Eye (tissue), 1 donor: ENCODE measurements around the gene DNASE1L3.
A peak's percentile ranks its signal among the peaks of the same experiment; 100 is the strongest.

Source experiments
- DNase-seq: peaks from one replicate; pipeline ENCODE4 v3.0.0-alpha.2; 2015

DNASE1L3 gene

GRCh38 chr3:58177747-58178527 lies 32.8 kb downstream of the DNASE1L3 start:
- DNase-seq, result peak; percentile 93

DNA sequence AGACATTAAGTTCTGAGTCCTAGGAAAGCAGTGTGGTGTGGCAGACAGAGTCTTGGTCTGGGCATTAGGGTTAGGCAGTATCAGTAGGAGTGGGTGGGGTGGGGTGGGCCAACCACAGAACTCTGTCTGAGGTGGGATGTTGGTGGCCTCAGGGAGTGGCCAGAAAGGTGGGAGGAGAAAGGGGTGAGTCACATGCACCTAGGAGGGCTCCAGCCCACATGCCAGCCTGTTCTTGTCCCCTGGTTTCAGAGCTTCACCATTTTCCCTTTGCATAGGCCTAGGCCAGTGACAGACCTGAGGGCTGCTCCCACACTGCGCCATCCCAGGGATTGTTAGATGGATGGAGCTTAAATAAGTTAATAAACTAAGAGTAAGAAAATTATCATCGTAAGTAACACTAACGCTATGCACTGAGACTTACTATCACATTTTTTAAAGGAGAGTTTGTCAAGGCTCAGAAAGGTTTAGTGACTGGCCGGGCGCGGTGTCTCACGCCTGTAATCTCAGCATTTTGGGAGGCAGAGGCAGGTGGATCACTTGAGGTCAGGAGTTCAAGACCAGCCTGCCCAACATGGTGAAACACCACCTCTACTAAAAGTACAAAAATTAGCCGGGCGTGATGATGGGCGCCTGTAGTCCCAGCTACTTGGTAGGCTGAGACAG lies 33.8 kb downstream of the DNASE1L3 start:
- DNase-seq, result no peak

DNA sequence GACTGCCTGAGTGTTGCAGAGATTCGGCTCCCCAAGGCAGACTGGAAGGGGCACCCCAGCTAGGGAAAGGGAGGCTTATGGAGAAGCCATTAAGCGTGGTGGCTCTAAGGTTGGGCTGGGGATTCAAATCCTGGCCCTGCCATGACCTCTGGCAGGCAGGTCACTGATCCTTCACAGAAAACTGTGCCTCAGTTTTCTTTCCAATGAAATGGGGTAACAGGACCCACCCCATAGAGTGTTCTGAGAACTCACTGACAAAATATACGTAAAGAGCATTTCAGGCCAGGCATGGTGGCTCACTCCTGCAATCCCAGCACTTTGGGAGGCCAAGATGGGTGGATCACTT lies 34.6 kb downstream of the DNASE1L3 start:
- no peak for DNase-seq

GRCh38 chr3:58175437-58176184 lies 35.2 kb downstream of the DNASE1L3 start:
- DNase-seq, result no peak

GRCh38 chr3:58175187-58175436 lies 35.7 kb downstream of the DNASE1L3 start:
- DNase-seq, result no peak

DNA sequence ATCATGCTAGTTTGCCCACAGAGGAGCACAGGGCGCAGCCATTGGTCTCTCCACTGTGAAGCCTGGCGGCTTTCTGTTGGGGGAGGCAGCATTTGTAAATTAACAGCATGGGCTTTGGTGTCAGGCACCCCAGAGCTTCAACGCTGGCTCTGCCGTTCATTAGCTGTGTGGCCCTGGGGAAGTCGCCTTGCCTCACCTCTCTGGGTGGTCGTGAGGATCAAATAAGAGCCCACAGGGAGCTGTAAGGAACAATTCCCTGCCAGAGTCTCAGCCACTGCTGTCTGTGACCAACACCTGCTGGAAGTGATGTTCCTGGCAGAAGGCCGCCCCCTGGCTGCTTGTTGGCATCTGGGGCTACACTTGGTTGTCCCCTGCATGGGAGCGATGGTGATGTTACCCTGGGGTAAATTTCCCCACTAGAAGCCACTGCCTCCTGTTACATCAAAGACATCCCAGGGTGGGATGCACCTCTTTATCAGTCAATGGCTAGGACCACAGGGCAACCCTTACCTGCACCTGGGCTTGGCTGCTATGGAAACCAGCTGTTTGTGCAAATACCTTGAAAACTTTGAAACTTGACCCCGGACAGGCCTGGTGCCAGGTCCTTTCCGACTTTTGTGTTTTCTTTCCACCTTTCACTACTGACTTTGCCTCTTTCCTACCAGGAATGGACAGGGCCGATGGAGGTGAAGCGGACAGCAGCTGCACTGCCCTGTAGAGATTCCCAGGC lies 36.9 kb downstream of the DNASE1L3 start:
- no peak for DNase-seq

- no peak for DNase-seq
These were observed 37.6 kb downstream of the DNASE1L3 start for GRCh38 chr3:58173029-58173668.

DNA sequence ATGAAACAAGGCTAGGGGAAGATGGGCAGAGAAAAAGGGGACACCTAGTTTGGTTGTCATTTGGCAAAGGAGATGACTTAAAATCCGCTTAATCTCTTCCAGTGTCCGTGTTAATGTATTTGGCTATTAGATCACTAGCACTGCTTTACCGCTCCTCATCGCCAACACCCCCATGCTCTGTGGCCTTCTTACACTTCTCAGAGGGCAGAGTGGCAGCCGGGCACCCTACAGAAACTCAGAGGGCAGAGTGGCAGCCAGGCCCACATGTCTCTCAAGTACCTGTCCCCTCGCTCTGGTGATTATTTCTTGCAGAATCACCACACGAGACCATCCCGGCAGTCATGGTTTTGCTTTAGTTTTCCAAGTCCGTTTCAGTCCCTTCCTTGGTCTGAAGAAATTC lies 39.6 kb downstream of the DNASE1L3 start:
- DNase-seq, result no peak

DNA sequence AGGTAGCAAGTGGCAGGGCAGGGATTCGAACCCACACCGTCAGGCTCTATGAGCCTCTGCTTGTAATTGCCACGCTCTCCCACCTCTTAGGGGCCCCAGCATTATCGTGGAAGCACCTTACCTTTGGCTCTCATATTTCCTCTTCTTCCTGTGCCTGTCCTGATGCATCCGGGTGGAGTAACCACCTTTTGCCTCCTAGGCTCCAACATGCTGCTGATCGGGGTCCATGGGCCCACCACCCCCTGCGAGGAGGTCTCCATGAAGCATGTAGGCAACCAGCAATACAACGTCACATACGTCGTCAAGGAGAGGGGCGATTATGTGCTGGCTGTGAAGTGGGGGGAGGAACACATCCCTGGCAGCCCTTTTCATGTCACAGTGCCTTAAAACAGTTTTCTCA lies 40.4 kb downstream of the DNASE1L3 start:
- DNase-seq, result no peak

- no peak for DNase-seq
These were observed 41.4 kb downstream of the DNASE1L3 start for GRCh38 chr3:58169371-58169770.

GRCh38 chr3:58168498-58168897 lies 42.3 kb downstream of the DNASE1L3 start:
- DNase-seq, result no peak

- peak; percentile 82 for DNase-seq
These were observed 43.1 kb downstream of the DNASE1L3 start for GRCh38 chr3:58167431-58168351.

DNA sequence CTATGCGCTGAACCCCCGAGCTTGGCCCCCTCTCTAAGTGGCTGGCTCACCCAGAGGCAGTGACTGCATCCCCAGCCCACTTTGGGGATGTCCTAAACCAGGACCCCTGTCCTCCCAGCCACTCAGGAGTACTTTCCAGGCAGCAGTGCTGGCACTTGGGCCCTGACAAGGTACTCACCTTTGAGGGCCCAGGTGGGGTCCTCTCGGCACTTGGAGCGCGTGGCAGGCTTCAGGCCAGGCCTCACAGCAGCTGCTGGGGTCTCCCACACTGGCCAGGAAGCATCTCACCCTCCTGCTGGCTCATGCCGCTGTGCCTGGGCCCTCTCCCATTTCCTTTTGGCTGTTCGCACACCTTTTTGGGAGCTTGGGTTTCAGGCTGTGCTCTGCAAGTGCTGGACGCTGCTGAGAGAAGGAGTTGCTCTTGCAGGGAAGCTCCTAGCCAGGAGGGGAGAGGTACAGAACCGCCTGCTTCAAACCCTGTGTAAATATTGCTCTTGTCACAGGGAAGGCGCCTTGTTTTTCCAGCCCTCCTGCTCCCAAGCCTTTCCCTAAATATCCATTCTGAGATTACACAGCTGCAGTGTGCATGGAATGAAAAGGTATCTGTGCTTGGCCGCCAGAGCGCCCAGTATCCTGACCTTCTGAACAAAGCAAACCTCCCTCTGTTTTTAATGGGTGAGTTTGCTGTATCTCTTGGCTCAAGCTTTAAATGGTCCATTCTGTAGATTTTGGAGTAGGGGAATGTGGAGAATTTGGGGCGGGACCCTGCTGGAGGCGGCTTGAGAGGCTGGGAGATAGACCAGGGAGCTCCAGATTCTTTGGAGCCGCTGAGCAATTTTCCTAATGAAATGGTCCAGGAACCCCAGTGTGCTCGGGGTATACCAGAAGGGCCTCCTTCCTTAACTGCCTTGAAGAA lies 45.6 kb downstream of the DNASE1L3 start:
- peak; percentile 63 for DNase-seq

DNA sequence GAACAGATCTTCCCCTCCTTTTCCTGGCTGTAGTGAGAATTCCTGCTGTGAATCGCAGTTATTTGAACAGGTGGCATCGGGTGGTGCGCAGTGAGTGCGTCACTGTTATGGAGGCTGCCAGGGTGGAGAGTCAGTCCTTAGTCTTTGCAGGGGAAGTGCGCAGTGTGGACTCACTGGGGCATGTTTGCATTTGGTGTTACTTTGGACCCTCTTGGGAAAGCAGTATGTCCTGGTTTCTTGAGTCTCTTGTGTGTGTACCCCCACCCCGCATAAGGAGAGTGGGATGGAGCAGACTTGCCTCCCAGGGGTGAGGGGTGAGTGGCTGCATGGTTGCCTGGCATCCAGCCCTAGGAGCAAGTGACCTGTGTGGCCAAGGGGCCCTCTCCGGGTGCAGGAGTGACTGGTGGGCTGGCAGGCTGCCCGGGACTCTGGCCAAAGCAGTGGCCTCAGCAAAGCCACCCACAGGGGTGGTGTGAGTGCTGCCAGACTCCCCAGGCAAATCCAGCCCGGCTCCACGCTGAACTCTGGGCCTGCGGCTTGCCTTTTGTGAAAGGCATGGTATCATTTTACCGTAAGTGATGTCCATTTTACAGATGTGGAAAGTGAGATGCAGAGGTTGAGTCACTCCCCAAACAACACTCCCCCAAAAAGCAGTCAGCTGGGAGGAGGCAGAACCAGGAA lies 46.4 kb downstream of the DNASE1L3 start:
- DNase-seq, result no peak

DNA sequence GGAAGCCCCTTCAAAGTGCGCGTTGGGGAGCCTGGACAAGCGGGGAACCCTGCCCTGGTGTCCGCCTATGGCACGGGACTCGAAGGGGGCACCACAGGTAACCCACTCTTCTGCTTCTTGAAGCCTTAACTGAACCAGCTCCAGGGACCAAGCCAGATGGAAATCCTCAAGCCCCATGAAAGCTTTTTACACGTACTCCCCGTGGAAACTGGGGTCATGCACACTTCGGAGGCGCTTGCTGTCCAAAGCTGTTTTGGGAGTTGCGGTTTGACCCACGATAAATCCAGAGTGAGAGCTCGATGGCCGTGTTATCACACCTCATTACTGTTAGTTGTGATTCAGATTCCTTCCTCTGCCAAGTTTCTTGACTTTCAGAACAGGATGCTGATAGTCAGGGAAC lies 47.5 kb downstream of the DNASE1L3 start:
- no peak for DNase-seq

DNA sequence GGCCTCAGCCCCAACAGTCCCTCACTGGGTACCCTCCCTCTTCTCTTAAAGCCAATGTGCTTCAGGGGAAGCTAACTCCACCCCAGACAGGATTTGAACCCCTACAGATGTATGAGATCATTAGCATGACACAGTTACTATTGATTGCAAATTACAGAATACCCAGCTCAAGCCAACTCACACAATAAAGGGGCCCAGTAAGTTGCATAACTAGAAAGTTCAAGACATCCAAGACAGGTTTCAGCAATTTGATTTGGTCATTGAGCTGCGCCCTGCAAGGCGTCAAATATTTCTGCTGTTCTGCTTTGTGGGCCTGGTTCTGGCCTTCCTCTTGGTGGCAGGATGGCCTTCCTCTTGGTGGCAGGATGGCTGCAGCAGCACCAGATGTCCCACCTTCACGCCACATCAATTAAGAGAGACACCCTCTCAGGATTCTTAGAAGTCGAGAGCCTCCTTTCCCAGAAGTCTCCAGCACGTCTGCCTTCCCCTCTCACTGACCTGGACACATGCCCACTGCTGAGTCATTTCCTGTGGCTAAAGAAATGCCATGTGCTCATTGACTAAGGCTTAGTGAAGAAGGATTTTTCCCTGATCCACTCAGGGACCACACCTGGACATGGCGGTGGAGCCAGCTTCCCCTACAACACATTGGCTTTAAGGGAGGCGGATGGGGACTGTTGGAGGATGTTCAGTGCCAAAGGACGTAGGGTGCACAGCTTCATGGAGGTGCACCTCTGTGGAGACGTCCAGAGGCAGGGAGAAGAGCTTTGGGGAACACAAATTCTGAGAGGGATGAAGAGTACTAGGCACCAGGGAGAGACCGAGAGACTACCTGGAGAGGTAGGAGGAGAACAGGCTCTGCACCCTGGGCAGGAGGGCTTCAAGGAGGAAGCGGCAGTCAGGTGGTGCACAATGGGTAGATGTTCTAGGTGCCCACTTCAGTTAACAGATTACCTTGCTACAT lies 49.1 kb downstream of the DNASE1L3 start:
- DNase-seq, result no peak

DNA sequence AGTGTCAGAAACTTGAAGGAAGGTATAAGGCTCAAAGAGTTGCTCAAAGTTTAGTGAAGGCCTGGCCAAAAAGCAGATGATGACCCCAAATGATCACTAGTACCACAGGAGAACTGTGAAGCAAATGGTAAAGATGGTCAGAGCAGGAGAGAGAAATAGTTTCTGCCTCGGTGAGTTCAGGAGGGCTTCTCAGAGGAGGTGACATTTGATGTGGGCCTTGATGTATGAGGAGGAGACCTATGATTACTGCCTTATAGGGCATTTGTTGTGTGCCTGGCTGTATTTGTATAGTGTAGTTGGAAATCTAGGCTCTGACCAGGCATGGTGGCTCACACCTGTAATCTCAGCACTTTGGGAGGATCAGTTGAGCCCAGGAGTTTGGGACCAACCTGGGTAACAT lies 50.4 kb downstream of the DNASE1L3 start:
- no peak for DNase-seq

- peak; percentile 82 for DNase-seq
These were observed 52.2 kb downstream of the DNASE1L3 start for GRCh38 chr3:58158442-58159153.
